HCT116 (cell line): ENCODE results near the gene ALAS1. TPM values are rescaled to one million over a fixed set of nuclear protein-coding genes. Genes with fewer than 3 reads are reported as not detected.

Source experiments
- ATAC-seq: fragments of 200-7000 bp; cut with Tn5 transposase; 2 replicates; pipeline ENCODE4 v1.9.1; 2020; ENCODE audit warnings: mild to moderate bottlenecking, moderate library complexity
- BruUV-seq: library from RNA; stranded (reverse); fragments of 400-500 nt; replicated peaks from 2 replicates; lab custom pipeline; 2021; lab: Mats Ljungman, UMichigan
- CTCF ChIA-PET: fragments of 300-600 bp; sonication (Branson Sonifier 250); formaldehyde crosslinking; loops from one replicate; lab custom pipeline; 2021; ENCODE audit warnings: antibody characterized with exemption; lab: Charles Lee
- POLR2A ChIA-PET: fragments of 300-600, 350-600 bp; sonication (Branson Sonifier 250); formaldehyde crosslinking; loops from one replicate; lab custom pipeline; 2021; ENCODE audit warnings: antibody characterized with exemption; lab: Charles Lee
- RAD21 ChIA-PET, 2 experiments: fragments of 300-600 bp; sonication (Branson Sonifier 250); formaldehyde crosslinking; loops; one replicate each; lab custom pipeline; 2023; ENCODE audit warnings: low total read pairs in 2 of 2; ENCODE audit not compliant: uncharacterized antibody in 2 of 2, unreplicated experiment in 2 of 2, low non-redundant PET in 1 of 2; lab: Charles Lee
- DNase-seq: peaks from one replicate; pipeline ENCODE4 v3.0.0-alpha.2; 2010; ENCODE audit warnings: low read depth, low spot score
- H2AFZ ChIP-seq: fragments of 200-600 bp; shearing (Covaris generic), sonication (generic); 2 replicates; pipeline ENCODE4 v1.6.1; 2017; ENCODE audit warnings: low read depth, mixed run types, mixed read lengths, antibody characterized with exemption, low read length; ENCODE audit not compliant: poor library complexity, severe bottlenecking
- H3K27ac ChIP-seq: 2 replicates; pipeline ENCODE4 v1.5.1; 2012; ENCODE audit warnings: low read depth, low read length
- H3K27me3 ChIP-seq: fragments of 200-600 bp; sonication (generic); 2 replicates; pipeline ENCODE4 v1.6.1; 2016; ENCODE audit warnings: mixed run types, low read length, mixed read lengths; ENCODE audit not compliant: insufficient read depth
- H3K36me3 ChIP-seq, 2 experiments: fragments of 200-500 bp in 1 of 2; fragments of 200-600 bp in 1 of 2; sonication (Bioruptor generic) in 1 of 2; sonication (generic) in 1 of 2; 2 replicates each; pipeline versions ENCODE4 v1.5.1 to v1.6.1; 2014 to 2016; ENCODE audit warnings: low read length in 2 of 2, inconsistent platforms in 1 of 2, mixed read lengths in 1 of 2, mixed run types in 1 of 2; ENCODE audit not compliant: insufficient read depth in 2 of 2, control insufficient read depth in 1 of 2
- H3K4me1 ChIP-seq, 2 experiments: fragments of 200-600 bp in 1 of 2; sonication (generic) in 1 of 2; 2 replicates each; pipeline versions ENCODE4 v1.5.1 to v1.6.1; 2012 to 2017; ENCODE audit warnings: low read length in 2 of 2, inconsistent platforms in 1 of 2, mild to moderate bottlenecking in 1 of 2, mixed read lengths in 1 of 2, mixed run types in 1 of 2, moderate library complexity in 1 of 2; ENCODE audit not compliant: insufficient read depth in 2 of 2, control insufficient read depth in 1 of 2
- H3K4me2 ChIP-seq: fragments of 200-600 bp; sonication (generic); 2 replicates; pipeline ENCODE4 v1.6.1; 2017; ENCODE audit warnings: mixed run types, low read length, mixed read lengths
- H3K4me3 ChIP-seq, 2 experiments: fragments of 200-600 bp in 1 of 2; sonication (generic) in 1 of 2; replicated peaks in 1 of 2; 2 replicates each; pipeline ENCODE4 v1.5.1; 2011 to 2016; ENCODE audit warnings: low read length in 2 of 2, control low read depth in 1 of 2, low read depth in 1 of 2, mild to moderate bottlenecking in 1 of 2, mixed read lengths in 1 of 2, mixed run types in 1 of 2
- H3K79me2 ChIP-seq: fragments of 200-600 bp; sonication (generic); 2 replicates; pipeline ENCODE4 v1.6.1; 2017; ENCODE audit warnings: mild to moderate bottlenecking, mixed run types, low read length, moderate library complexity, mixed read lengths; ENCODE audit not compliant: insufficient read depth
- H3K9ac ChIP-seq: fragments of 200-600 bp; sonication (generic); 2 replicates; pipeline ENCODE4 v1.6.1; 2016; ENCODE audit warnings: low read length, mixed read lengths
- H3K9me2 ChIP-seq: fragments of 200-600 bp; sonication (generic), shearing (Covaris generic); 2 replicates; pipeline ENCODE4 v1.6.1; 2017; ENCODE audit warnings: mixed run types, mild to moderate bottlenecking, moderate library complexity; ENCODE audit not compliant: insufficient read depth
- H3K9me3 ChIP-seq, 2 experiments: fragments of 200-500 bp in 1 of 2; fragments of 200-600 bp in 1 of 2; sonication (Bioruptor generic) in 1 of 2; sonication (generic) in 1 of 2; 2 replicates each; pipeline ENCODE4 v1.6.1; 2014 to 2017; ENCODE audit warnings: low read length in 2 of 2, mixed read lengths in 2 of 2, inconsistent platforms in 1 of 2, low read depth in 1 of 2, mild to moderate bottlenecking in 1 of 2, mixed run types in 1 of 2, moderate library complexity in 1 of 2; ENCODE audit not compliant: control insufficient read depth in 1 of 2, insufficient read depth in 1 of 2
- H4K20me1 ChIP-seq: fragments of 200-600 bp; sonication (generic), shearing (Covaris generic); 2 replicates; pipeline ENCODE4 v1.6.1; 2017; ENCODE audit warnings: mixed run types, mild to moderate bottlenecking, moderate library complexity; ENCODE audit not compliant: insufficient read depth
- CEBPB ChIP-seq: IDR thresholded peaks from 2 replicates; pipeline ENCODE4 v1.6.1; 2012; ENCODE audit warnings: low read depth
- EGR1 ChIP-seq: IDR thresholded peaks from 2 replicates; pipeline ENCODE4 v1.6.1; 2012; ENCODE audit warnings: low read depth
- ELF1 ChIP-seq: IDR thresholded peaks from 2 replicates; pipeline ENCODE4 v1.6.1; 2012; ENCODE audit warnings: low read depth, borderline replicate concordance
- EZH2 ChIP-seq: fragments of 200-600 bp; sonication (generic); IDR thresholded peaks from 2 replicates; pipeline ENCODE4 v1.6.1; 2017; ENCODE audit warnings: antibody characterized with exemption, mixed run types
- EZH2phosphoT487 ChIP-seq: fragments of 200-600 bp; IDR thresholded peaks from 2 replicates; pipeline ENCODE4 v1.6.1; 2018; ENCODE audit warnings: antibody characterized with exemption, borderline replicate concordance
- JUND ChIP-seq: IDR thresholded peaks from 2 replicates; pipeline ENCODE4 v1.6.1; 2012
- POLR2A ChIP-seq: IDR thresholded peaks from 2 replicates; pipeline ENCODE4 v1.7.0; 2011; ENCODE audit warnings: borderline replicate concordance; ENCODE audit not compliant: insufficient read depth, insufficient read length; ENCODE audit errors: extremely low read depth
- RAD21 ChIP-seq: IDR thresholded peaks from 2 replicates; pipeline ENCODE4 v1.6.1; 2012; ENCODE audit warnings: low read depth, mild to moderate bottlenecking
- SIN3A ChIP-seq: IDR thresholded peaks from 2 replicates; pipeline ENCODE4 v1.6.1; 2012; ENCODE audit warnings: low read depth
- SP1 ChIP-seq: IDR thresholded peaks from 2 replicates; pipeline ENCODE4 v1.6.1; 2012; ENCODE audit warnings: low read depth
- YY1 ChIP-seq: IDR thresholded peaks from 2 replicates; pipeline ENCODE4 v1.6.1; 2011; ENCODE audit warnings: low read length, low read depth, moderate library complexity, mild to moderate bottlenecking; ENCODE audit not compliant: insufficient replicate concordance; ENCODE audit errors: extremely low read depth
- ZFX ChIP-seq: fragments of 450-650 bp; IDR thresholded peaks from 2 replicates; pipeline ENCODE4 v1.6.1; 2017
- ZNF274 ChIP-seq: fragments of 200-500 bp; sonication (Bioruptor generic); IDR thresholded peaks from 2 replicates; pipeline ENCODE4 v1.6.1; 2014; ENCODE audit warnings: mild to moderate bottlenecking, low read depth, low read length, inconsistent platforms
- intact Hi-C: fragments of 100-400 bp; cut with micrococcal nuclease; formaldehyde crosslinking; loops from 2 replicates; pipeline ENCODE4 v1.10.0; 2022
- total RNA-seq: library from RNA; stranded (reverse); gene quantifications from one replicate; pipeline ENCODE4 v1.2.1, GENCODE V29; 2021; ENCODE audit not compliant: unreplicated experiment
- TF ChIP-seq, protein P1 (sequence below): IDR thresholded peaks from 2 replicates; pipeline ENCODE4 v1.6.1; 2012
- TF ChIP-seq, protein P2 (sequence below): IDR thresholded peaks from 2 replicates; pipeline ENCODE4 v1.6.1; 2012
- TF ChIP-seq, protein P3 (sequence below), 3 experiments: fragments of 200-600 bp in 1 of 3; sonication (generic) in 1 of 3; IDR thresholded peaks in 2 of 3; conservative IDR thresholded peaks in 1 of 3; 2 replicates each; pipeline ENCODE4 v1.5.1; 2012 to 2017; ENCODE audit warnings: low read depth in 2 of 3, low read length in 2 of 3, antibody characterized with exemption in 1 of 3, borderline replicate concordance in 1 of 3, control low read depth in 1 of 3, mild to moderate bottlenecking in 1 of 3, mixed read lengths in 1 of 3, mixed run types in 1 of 3, moderate library complexity in 1 of 3; ENCODE audit not compliant: insufficient read depth in 1 of 3

The ALAS1 gene
- total RNA-seq, 1 experiment from 2014 or later, result 74.0 TPM

DNA sequence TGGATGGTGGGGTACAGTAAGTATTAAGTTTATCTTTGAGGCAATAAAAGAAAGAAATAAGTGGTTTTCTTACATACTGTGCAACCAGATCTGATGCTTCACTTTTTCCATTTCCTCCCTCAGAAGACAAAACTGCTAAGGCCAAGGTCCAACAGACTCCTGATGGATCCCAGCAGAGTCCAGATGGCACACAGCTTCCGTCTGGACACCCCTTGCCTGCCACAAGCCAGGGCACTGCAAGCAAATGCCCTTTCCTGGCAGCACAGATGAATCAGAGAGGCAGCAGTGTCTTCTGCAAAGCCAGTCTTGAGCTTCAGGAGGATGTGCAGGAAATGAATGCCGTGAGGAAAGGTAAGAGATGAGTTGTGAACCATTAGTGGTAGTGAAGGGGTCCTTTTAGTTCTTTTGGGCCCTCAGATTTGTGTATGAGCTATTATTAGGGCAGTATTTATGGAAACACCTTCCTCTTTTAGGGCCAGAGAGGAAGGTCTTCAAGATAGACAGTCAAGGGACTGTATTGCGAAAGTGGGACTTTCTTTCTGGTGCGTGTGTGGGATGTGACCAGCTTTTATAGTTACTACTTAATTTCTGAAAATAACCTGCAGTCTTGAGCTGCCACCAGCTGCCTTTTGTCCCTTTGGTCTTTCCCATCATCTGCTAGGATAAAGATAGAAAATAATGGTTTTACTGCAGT is 4.6 kb downstream of the ALAS1 start:
- POLR2A ChIA-PET, result interaction anchor here (1.0 to 1.3 kb wide), 2 partner anchors 14 to 48 kb away, joined by 3 to 4 read pairs; no protein-coding TSS in a partner anchor

DNA sequence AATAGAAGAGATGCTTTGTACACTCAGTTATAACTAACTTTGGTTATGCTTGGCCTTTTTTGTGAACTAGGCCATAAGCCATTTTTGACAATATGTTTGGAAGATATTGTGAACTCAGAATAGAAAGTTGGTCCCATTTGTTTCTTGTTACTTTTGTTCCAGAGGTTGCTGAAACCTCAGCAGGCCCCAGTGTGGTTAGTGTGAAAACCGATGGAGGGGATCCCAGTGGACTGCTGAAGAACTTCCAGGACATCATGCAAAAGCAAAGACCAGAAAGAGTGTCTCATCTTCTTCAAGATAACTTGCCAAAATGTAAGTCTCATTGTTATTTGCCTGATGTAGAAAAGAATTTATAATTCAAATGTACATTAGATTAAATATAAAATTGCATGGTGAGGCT is 5.7 kb downstream of the ALAS1 start:
- Histone ChIP-seq H3K27ac (no peak overlapping the region), H3K36me3 (peaks cover 63 to 73% of the 10 kb centered on the region in 2 experiments), H3K9me2 (no peaks in the 10 kb centered on the region), H3K9ac (no peak overlapping the region), H2AFZ (no peak overlapping the region), H3K4me2 (no peak overlapping the region), H3K27me3 (no peaks in the 10 kb centered on the region), H3K4me1 (peaks cover 0 to 8% of the 10 kb centered on the region in 2 experiments; a peak in 2 of 4 replicates), H4K20me1 (no peaks in the 10 kb centered on the region), H3K79me2 (peaks cover 19% of the 10 kb centered on the region), H3K9me3 (no peaks in the 10 kb centered on the region), H3K4me3 (no peak overlapping the region)
- TF ChIP-seq, protein P1, sequence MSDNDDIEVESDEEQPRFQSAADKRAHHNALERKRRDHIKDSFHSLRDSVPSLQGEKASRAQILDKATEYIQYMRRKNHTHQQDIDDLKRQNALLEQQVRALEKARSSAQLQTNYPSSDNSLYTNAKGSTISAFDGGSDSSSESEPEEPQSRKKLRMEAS, result no peak
- TF ChIP-seq RAD21 (no peak), CEBPB (no peak), EZH2 (no peak), YY1 (no peak), EGR1 (no peak), SIN3A (no peak), ZFX (no peak), EZH2phosphoT487 (no peak), POLR2A (no peak), ZNF274 (no peak), JUND (no peak)
- TF ChIP-seq, protein P2, sequence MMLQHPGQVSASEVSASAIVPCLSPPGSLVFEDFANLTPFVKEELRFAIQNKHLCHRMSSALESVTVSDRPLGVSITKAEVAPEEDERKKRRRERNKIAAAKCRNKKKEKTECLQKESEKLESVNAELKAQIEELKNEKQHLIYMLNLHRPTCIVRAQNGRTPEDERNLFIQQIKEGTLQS, result no peak
- TF ChIP-seq, protein P3, sequence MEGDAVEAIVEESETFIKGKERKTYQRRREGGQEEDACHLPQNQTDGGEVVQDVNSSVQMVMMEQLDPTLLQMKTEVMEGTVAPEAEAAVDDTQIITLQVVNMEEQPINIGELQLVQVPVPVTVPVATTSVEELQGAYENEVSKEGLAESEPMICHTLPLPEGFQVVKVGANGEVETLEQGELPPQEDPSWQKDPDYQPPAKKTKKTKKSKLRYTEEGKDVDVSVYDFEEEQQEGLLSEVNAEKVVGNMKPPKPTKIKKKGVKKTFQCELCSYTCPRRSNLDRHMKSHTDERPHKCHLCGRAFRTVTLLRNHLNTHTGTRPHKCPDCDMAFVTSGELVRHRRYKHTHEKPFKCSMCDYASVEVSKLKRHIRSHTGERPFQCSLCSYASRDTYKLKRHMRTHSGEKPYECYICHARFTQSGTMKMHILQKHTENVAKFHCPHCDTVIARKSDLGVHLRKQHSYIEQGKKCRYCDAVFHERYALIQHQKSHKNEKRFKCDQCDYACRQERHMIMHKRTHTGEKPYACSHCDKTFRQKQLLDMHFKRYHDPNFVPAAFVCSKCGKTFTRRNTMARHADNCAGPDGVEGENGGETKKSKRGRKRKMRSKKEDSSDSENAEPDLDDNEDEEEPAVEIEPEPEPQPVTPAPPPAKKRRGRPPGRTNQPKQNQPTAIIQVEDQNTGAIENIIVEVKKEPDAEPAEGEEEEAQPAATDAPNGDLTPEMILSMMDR (IDR thresholded peaks at IDR 0.05 in 2 of 3, conservative IDR thresholded peaks at IDR 0.05 in 1 of 3; ENCODE audit: borderline replicate concordance in 1 of 3, insufficient read depth in 1 of 3, low read depth in 2 of 3, low read length in 2 of 3), result no peak
- intact Hi-C loops, result no loop called here
- ATAC-seq (no peak), DNase-seq (no peak)
- ChIA-PET RAD21 (no interaction called here), POLR2A (interaction anchor here (2.4 kb wide), 1 partner anchor 13 kb away, joined by 7 read pairs; no protein-coding TSS in a partner anchor), CTCF (no interaction called here)
- no TSS peak for BruUV-seq

More for the DNA sequence above, 4.6 kb downstream of the ALAS1 start:
- Histone ChIP-seq H3K4me3 (no peak overlapping the region), H3K9me2 (no peaks in the 10 kb centered on the region), H3K4me2 (no peak overlapping the region), H4K20me1 (no peaks in the 10 kb centered on the region), H3K9me3 (no peaks in the 10 kb centered on the region), H3K27ac (no peak overlapping the region), H3K79me2 (peaks cover 25% of the 10 kb centered on the region), H3K9ac (no peak overlapping the region), H3K27me3 (no peaks in the 10 kb centered on the region), H3K4me1 (peaks cover under 1 to 14% of the 10 kb centered on the region in 2 experiments; a peak in 3 of 4 replicates), H2AFZ (no peak overlapping the region), H3K36me3 (peaks cover 53 to 61% of the 10 kb centered on the region in 2 experiments)
- DNase-seq (no peak), ATAC-seq (no peak)
- ChIA-PET CTCF (interaction anchor here (2.2 kb wide), 1 partner anchor 17 kb away, joined by 10 read pairs; no protein-coding TSS in a partner anchor), RAD21 (no interaction called here)
- no TSS peak for BruUV-seq
- no peak for TF ChIP-seq ZNF274
- TF ChIP-seq ELF1, result no peak
- TF ChIP-seq, protein P2, result no peak
- no peak for TF ChIP-seq RAD21
- TF ChIP-seq SP1, result no peak
- TF ChIP-seq EZH2, result no peak
- no peak for TF ChIP-seq CEBPB
- intact Hi-C loops, result no loop called here
